Astrocyte (in vitro differentiated cells and primary cell): Measurements from ENCODE around the gene INO80E. TPM values are rescaled to one million over a fixed set of nuclear protein-coding genes. Genes with fewer than 3 reads are reported as not detected.

Experiments
- total RNA-seq: library from RNA; stranded (reverse); gene quantifications from 2 replicates; pipeline ENCODE4 v1.2.1, GENCODE V29; 2021

INO80E gene
- total RNA-seq, 1 donor from 2014 or later = 58.5 TPM

Other genes with a start within 250 kb of the INO80E start
- not detected in 2 replicates for gene ZG16, start 218.0 kb upstream of the INO80E start, total RNA-seq
- 12.5 and 14.3 TPM in 2 replicates for gene KIF22, start 205.5 kb upstream of the INO80E start, total RNA-seq
- 216 and 247 TPM in 2 replicates for gene MAZ, start 189.7 kb upstream of the INO80E start, total RNA-seq
- 6.2 and 6.7 TPM in 2 replicates for gene PRRT2, start 184.0 kb upstream of the INO80E start, total RNA-seq
- 20.1 and 20.8 TPM in 2 replicates for gene PAGR1, start 180.1 kb upstream of the INO80E start, total RNA-seq
- gene MVP, start 175.8 kb upstream of the INO80E start, total RNA-seq = 38.7 and 40.1 TPM in 2 replicates
- gene CDIPT, start 133.0 kb upstream of the INO80E start, total RNA-seq = 88.1 and 92.0 TPM in 2 replicates
- gene SEZ6L2, start 96.7 kb upstream of the INO80E start, total RNA-seq = 69.6 and 90.6 TPM in 2 replicates
- 43.3 and 44.8 TPM in 2 replicates for gene ASPHD1, start 95.8 kb upstream of the INO80E start, total RNA-seq
- gene KCTD13, start 70.0 kb upstream of the INO80E start, total RNA-seq = 25.1 and 27.1 TPM in 2 replicates
- 96.6 and 104 TPM in 2 replicates for gene TMEM219, start 34.2 kb upstream of the INO80E start, total RNA-seq
- 55.2 and 55.9 TPM in 2 replicates for gene TAOK2, start 22.4 kb upstream of the INO80E start, total RNA-seq
- 4.3 and 5.0 TPM in 2 replicates for gene HIRIP3, start 624 bp upstream of the INO80E start, total RNA-seq
- 0.50 and 0.89 TPM in 2 replicates for gene DOC2A, start 14.8 kb downstream of the INO80E start, total RNA-seq
- gene C16orf92, start 27.0 kb downstream of the INO80E start, total RNA-seq = not detected in 2 replicates
- gene TLCD3B, start 35.0 kb downstream of the INO80E start, total RNA-seq = 1.4 and 1.9 TPM in 2 replicates
- 1,795 and 1,830 TPM in 2 replicates for gene ALDOA, start 69.5 kb downstream of the INO80E start, total RNA-seq
- gene PPP4C, start 79.8 kb downstream of the INO80E start, total RNA-seq = 140 TPM in 2 replicates
- 0.22 and 0.27 TPM in 2 replicates for gene TBX6, start 95.7 kb downstream of the INO80E start, total RNA-seq
- 20.5 and 25.2 TPM in 2 replicates for gene YPEL3, start 100.0 kb downstream of the INO80E start, total RNA-seq
- gene GDPD3, start 117.3 kb downstream of the INO80E start, total RNA-seq = 1.8 and 3.6 TPM in 2 replicates
- 28.7 and 35.1 TPM in 2 replicates for gene MAPK3, start 127.0 kb downstream of the INO80E start, total RNA-seq
- 3.1 and 4.0 TPM in 2 replicates for gene CORO1A, start 187.4 kb downstream of the INO80E start, total RNA-seq
- 125 and 149 TPM in 2 replicates for gene BOLA2B, start 197.4 kb downstream of the INO80E start, total RNA-seq
- 10.9 and 14.5 TPM in 2 replicates for gene SLX1A, start 197.6 kb downstream of the INO80E start, total RNA-seq
- gene SULT1A3, start 203.0 kb downstream of the INO80E start, total RNA-seq = 8.6 and 11.9 TPM in 2 replicates